ENCODE measurements around the gene GLRX5. TPM values are rescaled to one million over a fixed set of nuclear protein-coding genes. Genes with fewer than 3 reads are reported as not detected.
A peak's percentile ranks its signal among the peaks of the same experiment; 100 is the strongest.

The GLRX5 gene
- total RNA-seq, 1 donor from 2014 or later, result 85.0 TPM

DNA sequence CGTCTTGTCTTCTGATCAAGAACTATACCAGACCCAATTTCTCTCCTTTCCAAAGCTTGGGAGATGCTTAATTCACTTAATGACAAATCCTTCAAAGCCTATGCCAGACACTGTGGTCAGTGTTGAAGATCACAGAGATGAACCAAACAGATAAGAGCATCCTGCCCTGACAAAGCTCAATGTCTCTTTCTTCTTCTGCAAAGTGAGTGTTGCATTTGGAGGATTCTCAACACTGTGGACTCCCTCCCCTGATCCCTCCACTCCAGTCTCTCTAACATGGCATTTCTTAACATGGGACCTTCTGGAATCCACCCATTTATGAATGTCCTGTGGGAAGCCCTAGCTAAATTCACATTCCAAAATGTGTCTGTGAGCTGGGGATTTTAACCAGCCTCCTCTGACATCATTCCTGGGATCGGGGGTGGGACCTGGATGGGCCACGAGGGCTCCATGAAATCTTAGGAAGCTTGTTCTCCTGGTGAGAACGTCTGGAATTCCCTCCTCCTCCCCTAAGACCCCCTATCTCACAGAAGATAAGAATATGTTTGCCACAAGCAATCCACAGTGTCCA is 38.7 kb upstream of the GLRX5 start:
- Histone ChIP-seq H3K27me3 (ENCODE audit: low read depth) (no peaks in the 10 kb centered on the region), H3K27ac (replicated peaks) (peak overlapping the region; percentile 73), H3K9me3 (replicated peaks) (no peaks in the 10 kb centered on the region), H3K36me3 (no peaks in the 10 kb centered on the region), H3K4me3 (no peak overlapping the region), H3K4me1 (peaks cover 71% of the 10 kb centered on the region)
- intact Hi-C loops (cut with micrococcal nuclease), result no loop called here
- TF ChIP-seq, protein P1, sequence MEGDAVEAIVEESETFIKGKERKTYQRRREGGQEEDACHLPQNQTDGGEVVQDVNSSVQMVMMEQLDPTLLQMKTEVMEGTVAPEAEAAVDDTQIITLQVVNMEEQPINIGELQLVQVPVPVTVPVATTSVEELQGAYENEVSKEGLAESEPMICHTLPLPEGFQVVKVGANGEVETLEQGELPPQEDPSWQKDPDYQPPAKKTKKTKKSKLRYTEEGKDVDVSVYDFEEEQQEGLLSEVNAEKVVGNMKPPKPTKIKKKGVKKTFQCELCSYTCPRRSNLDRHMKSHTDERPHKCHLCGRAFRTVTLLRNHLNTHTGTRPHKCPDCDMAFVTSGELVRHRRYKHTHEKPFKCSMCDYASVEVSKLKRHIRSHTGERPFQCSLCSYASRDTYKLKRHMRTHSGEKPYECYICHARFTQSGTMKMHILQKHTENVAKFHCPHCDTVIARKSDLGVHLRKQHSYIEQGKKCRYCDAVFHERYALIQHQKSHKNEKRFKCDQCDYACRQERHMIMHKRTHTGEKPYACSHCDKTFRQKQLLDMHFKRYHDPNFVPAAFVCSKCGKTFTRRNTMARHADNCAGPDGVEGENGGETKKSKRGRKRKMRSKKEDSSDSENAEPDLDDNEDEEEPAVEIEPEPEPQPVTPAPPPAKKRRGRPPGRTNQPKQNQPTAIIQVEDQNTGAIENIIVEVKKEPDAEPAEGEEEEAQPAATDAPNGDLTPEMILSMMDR (IDR thresholded peaks at IDR 0.05; ENCODE audit: borderline replicate concordance), result no peak
- DNase-seq, result no peak

GRCh38 chr14:95496690-95497259 is 38.1 kb upstream of the GLRX5 start:
- no peaks in the 10 kb centered on the region for H3K9me3 ChIP-seq (replicated peaks)
- H3K27me3 ChIP-seq (ENCODE audit: low read depth), result no peaks in the 10 kb centered on the region
- no peak for DNase-seq
- no peak overlapping the region for H3K4me3 ChIP-seq
- H3K4me1 ChIP-seq, result peaks cover 74% of the 10 kb centered on the region
- intact Hi-C loops (cut with micrococcal nuclease), result no loop called here
- TF ChIP-seq, protein P1 (IDR thresholded peaks at IDR 0.05; ENCODE audit: borderline replicate concordance), result no peak
- no peaks in the 10 kb centered on the region for H3K36me3 ChIP-seq
- H3K27ac ChIP-seq (replicated peaks), result peak overlapping the region; percentile 73

DNA sequence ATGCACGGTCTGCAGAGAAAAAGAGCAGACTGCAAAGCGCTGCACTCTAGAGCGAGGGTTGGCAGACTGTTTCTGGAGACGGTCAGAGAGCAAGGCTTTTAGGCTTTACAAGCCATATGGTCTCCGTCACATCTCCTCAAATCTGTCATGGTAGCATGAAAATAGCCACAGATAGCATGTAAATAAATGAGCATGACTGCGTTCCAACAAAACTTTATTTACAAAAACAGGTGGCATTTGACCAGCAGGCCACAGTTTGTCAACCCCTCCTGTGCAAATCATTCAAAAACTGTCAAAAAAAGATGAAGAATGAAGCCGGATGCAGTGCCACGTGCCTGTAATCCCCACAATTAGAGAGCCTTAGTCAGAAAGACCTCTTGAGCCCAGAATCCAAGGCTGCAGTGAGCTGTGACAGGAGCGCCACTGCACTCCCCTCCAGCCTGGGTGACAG is 37.3 kb upstream of the GLRX5 start:
- no peak for DNase-seq
- H3K36me3 ChIP-seq, result no peaks in the 10 kb centered on the region
- TF ChIP-seq, protein P1 (IDR thresholded peaks at IDR 0.05; ENCODE audit: borderline replicate concordance), result no peak
- no peaks in the 10 kb centered on the region for H3K9me3 ChIP-seq (replicated peaks)
- no peaks in the 10 kb centered on the region for H3K27me3 ChIP-seq (ENCODE audit: low read depth)
- no peak overlapping the region for H3K4me3 ChIP-seq
- H3K4me1 ChIP-seq, result peaks cover 81% of the 10 kb centered on the region
- peak overlapping the region; percentile 73 for H3K27ac ChIP-seq (replicated peaks)
- intact Hi-C loops (cut with micrococcal nuclease), result no loop called here

DNA sequence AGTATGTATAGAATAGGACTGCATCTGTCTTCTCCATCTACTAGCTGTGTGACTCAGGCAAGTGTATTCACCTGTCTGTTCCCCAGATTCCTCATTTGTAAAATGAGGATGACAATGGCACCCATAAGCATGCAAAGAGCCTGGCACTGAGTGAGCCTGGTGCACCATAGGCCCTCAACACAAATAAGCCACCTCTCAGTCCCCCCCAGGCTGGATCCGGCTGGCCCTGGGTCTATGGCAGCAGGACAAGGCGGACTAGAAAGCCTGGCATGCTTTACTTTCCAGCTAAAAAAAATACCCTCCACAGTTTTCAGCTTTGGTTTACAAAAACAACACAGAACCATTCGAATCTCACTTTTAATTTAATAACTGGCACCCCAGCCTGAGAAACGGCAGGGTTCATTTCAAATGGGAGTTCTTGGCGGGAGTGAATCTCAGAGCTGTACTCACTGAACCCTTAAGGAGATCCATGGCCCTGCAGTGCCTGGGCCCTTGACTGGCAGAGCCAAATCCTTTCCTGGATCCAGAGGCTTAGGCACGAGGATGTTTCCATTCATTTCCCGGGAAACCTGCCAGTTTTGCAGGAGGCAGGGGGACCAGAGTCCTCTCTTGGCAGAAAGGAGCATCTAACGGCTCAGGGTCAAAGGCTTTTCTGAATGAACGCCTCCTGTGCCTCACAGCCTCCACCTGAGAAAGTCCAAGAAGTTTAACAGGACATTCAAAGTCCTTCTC is 36.1 kb upstream of the GLRX5 start:
- Histone ChIP-seq H3K9me3 (replicated peaks) (no peaks in the 10 kb centered on the region), H3K4me1 (peaks cover 92% of the 10 kb centered on the region), H3K27ac (replicated peaks) (peak overlapping the region; percentile 73), H3K27me3 (ENCODE audit: low read depth) (no peaks in the 10 kb centered on the region), H3K36me3 (no peaks in the 10 kb centered on the region), H3K4me3 (no peak overlapping the region)
- DNase-seq, result no peak
- TF ChIP-seq, protein P1 (IDR thresholded peaks at IDR 0.05; ENCODE audit: borderline replicate concordance), result no peak
- intact Hi-C loops (cut with micrococcal nuclease), result no loop called here

- Histone ChIP-seq H3K9me3 (replicated peaks) (no peaks in the 10 kb centered on the region), H3K36me3 (no peaks in the 10 kb centered on the region), H3K4me3 (no peak overlapping the region), H3K27ac (replicated peaks) (peak overlapping the region; percentile 73), H3K27me3 (ENCODE audit: low read depth) (no peaks in the 10 kb centered on the region), H3K4me1 (peaks cover 97% of the 10 kb centered on the region)
- no peak for DNase-seq
- intact Hi-C loops (cut with micrococcal nuclease), result no loop called here
- TF ChIP-seq, protein P1 (IDR thresholded peaks at IDR 0.05; ENCODE audit: borderline replicate concordance), result no peak
Measured at GRCh38 chr14:95499354-95499750, 35.5 kb upstream of the GLRX5 start.

All from left ventricle myocardium inferior (tissue), 1 donor.